Epithelial cell of proximal tubule (primary cell): ENCODE measurements around the gene ZNF784. TPM values are rescaled to one million over a fixed set of nuclear protein-coding genes. Genes with fewer than 3 reads are reported as not detected.

Experiments used
- DNase-seq: peaks from one replicate; pipeline ENCODE4 v3.0.0-alpha.2; 2011; ENCODE audit warnings: low read depth
- H3K4me3 ChIP-seq: 2 replicates; pipeline ENCODE4 v1.5.1; 2011; ENCODE audit warnings: low read depth, mild to moderate bottlenecking, low read length
- total RNA-seq: library from RNA; depleted of rRNA; stranded (reverse); fragments of >200 nt; gene quantifications from 2 replicates; pipeline ENCODE4 v1.2.3, GENCODE V29; 2015
- TF ChIP-seq, protein P1 (sequence below): conservative IDR thresholded peaks from 2 replicates; pipeline ENCODE4 v1.5.1; 2012; ENCODE audit warnings: low read depth, mild to moderate bottlenecking, low read length

Gene ZNF784
- total RNA-seq, 1 donor from 2014 or later, result 0.58 TPM

DNA sequence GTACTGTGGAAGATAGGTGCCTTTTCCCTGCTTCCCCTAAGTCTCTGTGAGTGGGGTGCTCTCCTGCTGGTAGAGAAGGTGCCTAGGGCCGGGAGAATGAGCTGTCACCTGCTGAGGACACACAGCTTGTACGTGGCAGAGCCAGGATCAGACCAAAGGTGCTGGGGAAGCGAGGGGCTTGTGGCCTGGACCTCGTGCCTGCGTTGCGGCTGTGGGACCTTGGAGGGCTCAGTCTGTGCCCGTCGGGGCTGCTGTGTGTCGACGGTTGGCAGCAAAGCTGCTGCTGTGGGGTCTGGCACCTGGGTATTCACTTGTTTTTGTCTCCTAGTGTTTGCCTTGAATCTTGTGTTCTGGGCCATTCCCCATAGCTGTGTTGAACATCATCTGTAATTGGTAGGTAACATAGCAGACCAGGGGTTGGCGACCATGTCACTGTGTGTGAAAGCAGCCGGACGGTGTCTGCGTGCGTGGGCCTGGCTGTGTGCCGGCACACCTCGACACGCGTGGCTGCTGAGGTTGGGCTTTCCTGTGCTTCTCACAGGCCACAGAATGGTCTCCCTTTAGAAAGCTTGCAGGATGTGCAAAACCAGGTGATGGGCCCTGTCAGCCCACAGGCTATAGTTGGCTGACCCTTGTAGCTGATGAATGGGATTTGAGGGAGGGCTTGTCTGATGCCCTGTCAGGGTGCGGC lies 39.6 kb upstream of the ZNF784 start:
- H3K4me3 ChIP-seq, result no peak overlapping the region
- TF ChIP-seq, protein P1, sequence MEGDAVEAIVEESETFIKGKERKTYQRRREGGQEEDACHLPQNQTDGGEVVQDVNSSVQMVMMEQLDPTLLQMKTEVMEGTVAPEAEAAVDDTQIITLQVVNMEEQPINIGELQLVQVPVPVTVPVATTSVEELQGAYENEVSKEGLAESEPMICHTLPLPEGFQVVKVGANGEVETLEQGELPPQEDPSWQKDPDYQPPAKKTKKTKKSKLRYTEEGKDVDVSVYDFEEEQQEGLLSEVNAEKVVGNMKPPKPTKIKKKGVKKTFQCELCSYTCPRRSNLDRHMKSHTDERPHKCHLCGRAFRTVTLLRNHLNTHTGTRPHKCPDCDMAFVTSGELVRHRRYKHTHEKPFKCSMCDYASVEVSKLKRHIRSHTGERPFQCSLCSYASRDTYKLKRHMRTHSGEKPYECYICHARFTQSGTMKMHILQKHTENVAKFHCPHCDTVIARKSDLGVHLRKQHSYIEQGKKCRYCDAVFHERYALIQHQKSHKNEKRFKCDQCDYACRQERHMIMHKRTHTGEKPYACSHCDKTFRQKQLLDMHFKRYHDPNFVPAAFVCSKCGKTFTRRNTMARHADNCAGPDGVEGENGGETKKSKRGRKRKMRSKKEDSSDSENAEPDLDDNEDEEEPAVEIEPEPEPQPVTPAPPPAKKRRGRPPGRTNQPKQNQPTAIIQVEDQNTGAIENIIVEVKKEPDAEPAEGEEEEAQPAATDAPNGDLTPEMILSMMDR, result no peak
- DNase-seq, result no peak

DNA sequence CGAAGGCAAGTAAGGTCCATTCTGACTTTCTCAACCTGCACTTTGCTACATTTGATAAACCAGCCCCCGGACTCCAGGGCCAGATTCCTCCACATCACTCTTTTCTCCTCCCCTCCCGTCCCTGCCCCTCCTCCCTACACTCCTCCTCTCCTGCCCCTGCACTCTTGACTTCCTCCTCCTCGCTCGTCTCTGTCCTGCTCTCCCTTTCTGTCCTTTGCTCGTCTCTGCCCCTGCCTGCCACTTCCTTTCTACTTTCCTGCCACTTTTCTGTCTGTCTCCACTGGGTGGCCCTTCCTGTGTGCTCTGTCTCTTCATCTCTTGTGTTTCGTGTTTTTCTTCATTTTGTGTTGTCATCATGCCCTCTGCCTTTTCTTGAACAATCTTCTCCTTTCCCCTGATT lies 37.5 kb upstream of the ZNF784 start:
- H3K4me3 ChIP-seq, result no peak overlapping the region
- TF ChIP-seq, protein P1, result no peak
- no peak for DNase-seq

DNA sequence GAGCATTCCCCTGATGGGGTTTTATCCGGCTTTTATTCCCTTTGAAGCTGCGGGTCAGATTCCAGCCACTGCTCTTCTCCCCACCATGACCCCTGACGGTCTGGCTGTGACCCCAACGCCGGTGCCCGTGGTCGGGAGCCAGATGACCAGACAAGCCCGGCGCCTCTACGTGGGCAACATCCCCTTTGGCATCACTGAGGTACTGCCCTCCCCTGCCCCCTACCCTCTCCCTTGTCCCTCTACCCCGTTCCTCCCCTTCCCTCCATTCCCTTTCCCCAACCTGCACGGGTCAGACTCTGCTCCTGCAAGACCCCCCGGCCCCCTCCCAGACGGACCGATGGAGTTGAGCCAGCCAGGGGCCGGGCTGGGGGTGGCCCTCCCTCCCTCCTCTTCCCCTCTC lies 36.6 kb upstream of the ZNF784 start:
- H3K4me3 ChIP-seq, result no peak overlapping the region
- TF ChIP-seq, protein P1, result no peak
- no peak for DNase-seq

DNA sequence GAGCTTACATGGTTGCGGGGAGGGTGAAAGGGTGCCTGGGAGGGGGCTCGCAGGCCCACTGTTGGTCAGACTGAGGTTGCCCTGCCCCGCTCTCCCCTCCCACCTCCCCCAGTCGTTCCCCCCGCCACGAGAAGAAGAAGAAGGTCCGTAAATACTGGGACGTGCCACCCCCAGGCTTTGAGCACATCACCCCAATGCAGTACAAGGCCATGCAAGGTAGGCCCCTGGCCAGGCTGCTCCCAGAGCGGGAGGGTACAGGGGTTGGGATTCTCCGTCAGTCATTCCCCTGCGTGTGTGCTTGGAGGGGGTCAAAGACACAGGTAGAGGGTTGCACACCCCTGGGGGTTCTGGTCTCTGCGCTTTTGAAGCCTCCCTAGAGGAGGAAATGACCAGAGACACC lies 36.0 kb upstream of the ZNF784 start:
- TF ChIP-seq, protein P1, result no peak
- DNase-seq, result no peak
- no peak overlapping the region for H3K4me3 ChIP-seq

DNA sequence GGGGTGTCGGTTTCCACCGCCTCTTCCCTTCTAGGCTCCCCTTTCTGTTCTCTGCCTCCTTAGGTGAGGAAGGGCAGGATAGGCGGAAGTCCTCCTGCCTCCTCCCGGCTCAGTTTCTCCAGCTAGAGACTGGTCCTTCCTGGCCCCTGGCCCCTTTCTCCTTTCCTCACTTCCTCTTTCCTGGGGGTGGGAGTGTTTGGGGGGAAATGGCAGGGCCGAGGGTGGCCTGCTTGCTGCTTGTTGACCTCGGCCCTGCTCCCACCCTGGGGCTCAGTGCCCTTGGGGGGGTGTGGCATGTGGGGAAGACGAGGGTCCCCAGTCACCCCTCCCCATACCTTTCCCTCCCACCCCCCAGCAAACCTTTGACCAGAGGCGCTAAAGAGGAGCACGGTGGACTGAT lies 35.5 kb upstream of the ZNF784 start:
- H3K4me3 ChIP-seq, result no peak overlapping the region
- no peak for DNase-seq
- TF ChIP-seq, protein P1, result no peak

DNA sequence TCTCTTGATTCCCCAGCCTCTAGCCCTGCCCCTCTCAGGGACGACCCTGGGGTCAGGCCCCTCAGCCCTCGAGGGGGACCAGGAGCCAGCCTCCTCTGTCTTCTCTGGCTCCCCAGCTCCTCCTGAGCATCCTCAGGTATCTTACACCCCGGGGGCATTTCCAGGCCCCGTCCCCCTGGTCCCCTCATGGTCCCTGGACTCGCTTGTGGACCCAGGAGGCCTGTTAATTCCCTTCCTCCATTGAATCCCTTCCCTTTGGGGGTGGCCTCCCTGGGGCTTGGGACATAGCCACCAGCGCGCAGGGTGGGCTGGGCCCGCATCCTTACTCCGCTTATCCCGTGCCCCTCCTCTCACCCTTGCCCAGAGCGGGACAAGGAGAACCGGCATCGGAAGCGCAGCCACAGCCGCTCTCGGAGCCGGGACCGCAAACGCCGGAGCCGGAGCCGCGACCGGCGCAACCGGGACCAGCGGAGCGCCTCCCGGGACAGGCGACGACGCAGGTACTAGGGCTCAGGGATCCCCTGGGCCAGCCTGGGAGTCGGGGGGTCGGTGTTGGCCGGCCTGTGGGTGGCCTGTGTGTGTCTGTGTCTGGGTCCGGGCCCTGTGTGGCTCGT lies 34.6 kb upstream of the ZNF784 start:
- H3K4me3 ChIP-seq, result no peak overlapping the region
- no peak for DNase-seq
- TF ChIP-seq, protein P1, result no peak
